ENCODE data around the gene DHCR24. TPM values are rescaled to one million over a fixed set of nuclear protein-coding genes. Genes with fewer than 3 reads are reported as not detected.
A peak's percentile ranks its signal among the peaks of the same experiment; 100 is the strongest.

Gene DHCR24
- total RNA-seq, 2 donors from 2014 or later, result 23.6 to 32.3 TPM

GRCh38 chr1:54825696-54826095 lies 61.3 kb downstream of the DHCR24 start:
- DNase-seq (peak in 1 of 4 donors; percentile 6), ATAC-seq (no peak)
- no peaks in the 10 kb centered on the region for H3K4me1 ChIP-seq
- peaks cover 0 to 5% (median 0%) of the 10 kb centered on the region in 3 donors for H3K9me3 ChIP-seq
- TF ChIP-seq POLR2A (IDR thresholded peaks at IDR 0.05) (no peak), CTCF (IDR thresholded peaks at IDR 0.05) (no peak)
- WGBS, 2 donors, result 92 to 100% methylated on average over 2 to 5 of the region's 5 CpGs
- H3K27me3 ChIP-seq, result no peaks in the 10 kb centered on the region
- intact Hi-C loops (cut with DNase I), result no loop called here
- no peak overlapping the region for H3K4me3 ChIP-seq
- no peak overlapping the region for H3K27ac ChIP-seq
- no peaks in the 10 kb centered on the region for H3K36me3 ChIP-seq (replicated peaks in 1 of 2; ENCODE audit: insufficient read depth in 1 of 2, low read depth in 2 of 2)

GRCh38 chr1:54823670-54824069 lies 63.3 kb downstream of the DHCR24 start:
- 88% methylated on average over 3 of the region's 3 CpGs for WGBS, 2 donors

GRCh38 chr1:54819733-54820132 lies 67.3 kb downstream of the DHCR24 start:
- ATAC-seq (no peak), DNase-seq (no peak)
- Histone ChIP-seq H3K27ac (no peak overlapping the region), H3K4me1 (no peaks in the 10 kb centered on the region), H3K36me3 (replicated peaks in 1 of 2; ENCODE audit: insufficient read depth in 1 of 2, low read depth in 2 of 2) (no peaks in the 10 kb centered on the region), H3K4me3 (no peak overlapping the region), H3K9me3 (no peaks in the 10 kb centered on the region), H3K27me3 (no peaks in the 10 kb centered on the region)
- intact Hi-C loops (cut with DNase I), result loop anchor here (10.0 kb wide), 3 partner anchors 145 to 745 kb away; no protein-coding TSS in a partner anchor
- TF ChIP-seq POLR2A (IDR thresholded peaks at IDR 0.05) (no peak), CTCF (IDR thresholded peaks at IDR 0.05) (no peak)

More at GRCh38 chr1:54823670-54824069, 63.3 kb downstream of the DHCR24 start:
- H3K4me1 ChIP-seq, result no peaks in the 10 kb centered on the region
- DNase-seq (no peak), ATAC-seq (no peak)
- H3K4me3 ChIP-seq, result no peak overlapping the region
- TF ChIP-seq POLR2A (IDR thresholded peaks at IDR 0.05) (no peak), CTCF (IDR thresholded peaks at IDR 0.05) (no peak)
- H3K27ac ChIP-seq, result no peak overlapping the region
- intact Hi-C loops (cut with DNase I), result no loop called here
- no peaks in the 10 kb centered on the region for H3K36me3 ChIP-seq (replicated peaks in 1 of 2; ENCODE audit: insufficient read depth in 1 of 2, low read depth in 2 of 2)
- no peaks in the 10 kb centered on the region for H3K27me3 ChIP-seq
- H3K9me3 ChIP-seq, result peaks cover 0 to 5% (median 0%) of the 10 kb centered on the region in 3 donors

GRCh38 chr1:54819195-54819536 lies 67.8 kb downstream of the DHCR24 start:
- ATAC-seq, result no peak
- no peaks in the 10 kb centered on the region for H3K27me3 ChIP-seq
- H3K9me3 ChIP-seq, result no peaks in the 10 kb centered on the region
- no peaks in the 10 kb centered on the region for H3K4me1 ChIP-seq
- WGBS, 2 donors, result 75 to 82% methylated on average over 4 of the region's 4 CpGs
- no peak for DNase-seq
- intact Hi-C loops (cut with DNase I), result loop anchor here (10.0 kb wide), 3 partner anchors 144 to 744 kb away; no protein-coding TSS in a partner anchor
- no peak overlapping the region for H3K27ac ChIP-seq
- no peaks in the 10 kb centered on the region for H3K36me3 ChIP-seq (replicated peaks in 1 of 2; ENCODE audit: insufficient read depth in 1 of 2, low read depth in 2 of 2)
- no peak for TF ChIP-seq CTCF (IDR thresholded peaks at IDR 0.05)
- TF ChIP-seq POLR2A (IDR thresholded peaks at IDR 0.05), result no peak
- no peak overlapping the region for H3K4me3 ChIP-seq

- ATAC-seq (no peak), DNase-seq (no peak)
- TF ChIP-seq CTCF (IDR thresholded peaks at IDR 0.05) (no peak), POLR2A (IDR thresholded peaks at IDR 0.05) (no peak)
- Histone ChIP-seq H3K27me3 (no peaks in the 10 kb centered on the region), H3K9me3 (no peaks in the 10 kb centered on the region), H3K4me3 (no peak overlapping the region), H3K36me3 (replicated peaks in 1 of 2; ENCODE audit: insufficient read depth in 1 of 2, low read depth in 2 of 2) (no peaks in the 10 kb centered on the region), H3K27ac (no peak overlapping the region), H3K4me1 (no peaks in the 10 kb centered on the region)
- WGBS, 2 donors, result 69 to 73% methylated on average over 5 of the region's 5 CpGs
- intact Hi-C loops (cut with DNase I), result loop anchor here (10.0 kb wide), 3 partner anchors 144 to 744 kb away; no protein-coding TSS in a partner anchor
These were observed 68.4 kb downstream of the DHCR24 start for GRCh38 chr1:54818461-54819194.

Measured in body of pancreas (tissue), 4 donors.